Vagina (tissue), 2 donors: ENCODE measurements around the gene KRTAP1-4. TPM values are rescaled to one million over a fixed set of nuclear protein-coding genes. Genes with fewer than 3 reads are reported as not detected.
A peak's percentile ranks its signal among the peaks of the same experiment; 100 is the strongest.

Experiments
- DNase-seq, 2 donors: peaks; one replicate each; pipeline ENCODE4 v3.0.0-alpha.2; 2017; ENCODE audit errors: extremely low spot score in 2 of 2
- H3K27ac ChIP-seq: fragments of 200-600 bp; sonication (generic); one replicate; pipeline ENCODE4 v1.5.1; 2019
- H3K27me3 ChIP-seq: fragments of 200-600 bp; sonication (generic); one replicate; pipeline ENCODE4 v1.5.1; 2019
- H3K36me3 ChIP-seq, 2 donors: fragments of 200-600 bp; sonication (generic); one replicate each; pipeline ENCODE4 v1.5.1; 2017 to 2019
- H3K4me1 ChIP-seq: fragments of 200-600 bp; sonication (generic); one replicate; pipeline ENCODE4 v1.5.1; 2019
- H3K4me3 ChIP-seq, 2 donors: fragments of 200-600 bp; sonication (generic); 1 replicate in 1 of 2; 2 replicates in 1 of 2; pipeline ENCODE4 v1.5.1; 2016 to 2019
- H3K9me3 ChIP-seq: fragments of 200-600 bp; sonication (generic); one replicate; pipeline ENCODE4 v1.5.1; 2019
- POLR2A ChIP-seq, 2 donors: fragments of 450-650 bp; IDR thresholded peaks; one replicate each; pipeline ENCODE4 v1.6.1; 2017; ENCODE audit warnings: antibody characterized with exemption in 2 of 2, mild to moderate bottlenecking in 2 of 2, moderate library complexity in 2 of 2
- POLR2AphosphoS5 ChIP-seq, 2 donors: sonication (generic); formaldehyde crosslinking; IDR thresholded peaks; one replicate each; pipeline ENCODE4 v1.9.0; 2017; ENCODE audit warnings: antibody characterized with exemption in 2 of 2, mild to moderate bottlenecking in 2 of 2, low read depth in 1 of 2; ENCODE audit not compliant: insufficient read depth in 1 of 2
- intact Hi-C: fragments of 100-400 bp; cut with DNase I; formaldehyde crosslinking; loops from one replicate; pipeline ENCODE4 v1.15.1; 2023
- total RNA-seq: library from RNA; depleted of rRNA; stranded (reverse); fragments of >200 nt; gene quantifications from one replicate; pipeline ENCODE4 v1.2.3, GENCODE V29; 2016
- TF ChIP-seq, protein P1 (sequence below), 3 experiments: fragments of 450-650 bp in 2 of 3; fragments of 200-600 bp in 1 of 3; sonication (generic) in 1 of 3; IDR thresholded peaks; one replicate each; pipeline ENCODE4 v1.5.1; 2017 to 2019; ENCODE audit warnings: antibody characterized with exemption in 3 of 3, mild to moderate bottlenecking in 2 of 3, moderate library complexity in 2 of 3

The KRTAP1-4 gene
- total RNA-seq, 1 donor from 2014 or later: not detected

DNA sequence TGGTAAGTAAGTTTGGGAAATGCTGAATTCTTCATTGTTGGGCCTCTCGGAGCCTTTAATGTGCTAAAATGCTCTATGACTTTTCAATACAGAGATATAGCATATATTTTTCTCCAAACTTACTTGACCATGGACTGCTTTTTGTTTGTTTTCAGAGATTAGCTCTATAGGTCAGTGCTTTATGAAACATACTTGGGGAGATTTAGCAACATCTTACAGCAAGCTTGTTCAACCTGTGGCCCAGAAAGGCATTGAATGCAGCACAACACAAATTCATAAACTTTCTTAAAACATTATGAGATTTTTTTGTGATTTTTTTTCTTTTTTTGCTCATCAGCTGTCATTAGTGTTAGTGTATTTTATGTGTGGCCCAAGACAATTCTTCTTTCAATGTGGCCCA, 20.1 kb downstream of the KRTAP1-4 start:
- intact Hi-C loops: no loop called here
- H3K36me3 ChIP-seq: no peaks in the 10 kb centered on the region
- DNase-seq: no peak
- H3K9me3 ChIP-seq: no peaks in the 10 kb centered on the region
- H3K27ac ChIP-seq: peak overlapping the region; percentile 20
- no peak overlapping the region for H3K4me3 ChIP-seq
- H3K27me3 ChIP-seq: no peaks in the 10 kb centered on the region
- H3K4me1 ChIP-seq: peaks cover 7% of the 10 kb centered on the region
- TF ChIP-seq, protein P1, sequence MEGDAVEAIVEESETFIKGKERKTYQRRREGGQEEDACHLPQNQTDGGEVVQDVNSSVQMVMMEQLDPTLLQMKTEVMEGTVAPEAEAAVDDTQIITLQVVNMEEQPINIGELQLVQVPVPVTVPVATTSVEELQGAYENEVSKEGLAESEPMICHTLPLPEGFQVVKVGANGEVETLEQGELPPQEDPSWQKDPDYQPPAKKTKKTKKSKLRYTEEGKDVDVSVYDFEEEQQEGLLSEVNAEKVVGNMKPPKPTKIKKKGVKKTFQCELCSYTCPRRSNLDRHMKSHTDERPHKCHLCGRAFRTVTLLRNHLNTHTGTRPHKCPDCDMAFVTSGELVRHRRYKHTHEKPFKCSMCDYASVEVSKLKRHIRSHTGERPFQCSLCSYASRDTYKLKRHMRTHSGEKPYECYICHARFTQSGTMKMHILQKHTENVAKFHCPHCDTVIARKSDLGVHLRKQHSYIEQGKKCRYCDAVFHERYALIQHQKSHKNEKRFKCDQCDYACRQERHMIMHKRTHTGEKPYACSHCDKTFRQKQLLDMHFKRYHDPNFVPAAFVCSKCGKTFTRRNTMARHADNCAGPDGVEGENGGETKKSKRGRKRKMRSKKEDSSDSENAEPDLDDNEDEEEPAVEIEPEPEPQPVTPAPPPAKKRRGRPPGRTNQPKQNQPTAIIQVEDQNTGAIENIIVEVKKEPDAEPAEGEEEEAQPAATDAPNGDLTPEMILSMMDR (IDR thresholded peaks at IDR 0.05): no peak
- TF ChIP-seq POLR2AphosphoS5 (IDR thresholded peaks at IDR 0.05; ENCODE audit: insufficient read depth in 1 of 2, low read depth in 1 of 2) (no peak), POLR2A (IDR thresholded peaks at IDR 0.05) (no peak)

DNA sequence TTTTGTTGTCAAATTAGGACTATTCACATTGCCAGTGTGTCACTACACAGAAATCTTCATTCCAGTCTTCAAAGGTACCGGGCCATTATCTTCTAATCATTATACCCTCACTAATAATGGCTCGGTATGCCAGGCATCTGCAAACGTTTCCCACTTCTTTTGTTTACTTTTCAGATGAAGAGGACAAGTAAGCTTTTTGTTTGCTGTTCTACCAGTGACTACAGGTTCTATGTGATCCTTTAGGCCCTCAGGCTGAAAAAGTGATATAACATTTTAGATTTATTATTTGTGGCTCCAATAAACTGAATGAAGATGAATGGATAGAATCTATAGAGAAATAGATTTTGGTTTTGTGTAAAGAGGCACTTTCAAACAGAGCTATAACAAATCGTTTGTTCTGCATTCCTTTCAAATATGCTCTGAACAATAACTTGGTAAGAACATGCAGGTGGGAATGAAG, 20.7 kb downstream of the KRTAP1-4 start:
- no peak overlapping the region for H3K4me3 ChIP-seq
- intact Hi-C loops: no loop called here
- TF ChIP-seq POLR2A (IDR thresholded peaks at IDR 0.05) (no peak), POLR2AphosphoS5 (IDR thresholded peaks at IDR 0.05; ENCODE audit: insufficient read depth in 1 of 2, low read depth in 1 of 2) (no peak)
- TF ChIP-seq, protein P1 (IDR thresholded peaks at IDR 0.05): no peak
- no peaks in the 10 kb centered on the region for H3K9me3 ChIP-seq
- peaks cover 7% of the 10 kb centered on the region for H3K4me1 ChIP-seq
- H3K36me3 ChIP-seq: no peaks in the 10 kb centered on the region
- no peak for DNase-seq
- H3K27me3 ChIP-seq: no peaks in the 10 kb centered on the region
- H3K27ac ChIP-seq: peak overlapping the region; percentile 20

DNA sequence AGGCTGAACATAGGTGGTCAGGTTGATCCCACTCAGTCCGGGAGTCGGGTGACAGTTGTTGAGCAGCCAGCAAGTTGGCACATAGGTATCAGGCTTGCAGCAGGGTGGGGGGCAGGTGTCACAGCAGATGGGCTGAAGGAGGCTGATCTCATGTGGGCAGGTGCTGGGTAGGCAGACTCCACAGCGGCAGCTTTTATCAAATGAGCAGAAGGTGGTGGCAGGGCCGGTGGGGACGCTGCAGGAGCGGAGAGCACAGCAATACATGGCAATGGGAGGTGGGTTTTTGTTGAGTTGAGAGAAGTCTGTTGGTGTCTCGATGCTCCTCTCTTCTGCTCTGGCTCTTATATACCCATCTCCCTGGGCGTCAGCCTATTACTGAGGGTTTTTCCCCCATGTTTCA, 21.2 kb downstream of the KRTAP1-4 start, which contains the start of gene KRTAP3-1:
KRTAP3-1 (minus strand) TSS at position 318 of the 400 bp plus-strand sequence; CDS start at position 264, 54 bp downstream.
- Histone ChIP-seq H3K36me3 (no peaks in the 10 kb centered on the region), H3K27ac (peak within 1 kb of the TSS; percentile 20), H3K4me1 (peaks cover 6% of the 10 kb centered on the region), H3K4me3 (no peak within 1 kb of the TSS), H3K27me3 (no peaks in the 10 kb centered on the region), H3K9me3 (no peaks in the 10 kb centered on the region)
- no peak for DNase-seq
- intact Hi-C loops: no loop called here
- TF ChIP-seq POLR2A (IDR thresholded peaks at IDR 0.05) (no peak), POLR2AphosphoS5 (IDR thresholded peaks at IDR 0.05; ENCODE audit: insufficient read depth in 1 of 2, low read depth in 1 of 2) (no peak)
- TF ChIP-seq, protein P1 (IDR thresholded peaks at IDR 0.05): no peak

GRCh38 chr17:41004397-41004796, 25.6 kb downstream of the KRTAP1-4 start:
- Histone ChIP-seq H3K9me3 (no peaks in the 10 kb centered on the region), H3K27me3 (no peaks in the 10 kb centered on the region), H3K4me3 (no peak overlapping the region), H3K27ac (no peak overlapping the region), H3K4me1 (no peaks in the 10 kb centered on the region), H3K36me3 (no peaks in the 10 kb centered on the region)
- intact Hi-C loops: no loop called here
- TF ChIP-seq POLR2A (IDR thresholded peaks at IDR 0.05): no peak
- TF ChIP-seq POLR2AphosphoS5 (IDR thresholded peaks at IDR 0.05; ENCODE audit: insufficient read depth in 1 of 2, low read depth in 1 of 2): no peak
- TF ChIP-seq, protein P1 (IDR thresholded peaks at IDR 0.05): no peak
- DNase-seq: no peak

- no peaks in the 10 kb centered on the region for H3K4me1 ChIP-seq
- no peak overlapping the region for H3K27ac ChIP-seq
- no peak for DNase-seq
- no peaks in the 10 kb centered on the region for H3K27me3 ChIP-seq
- no peaks in the 10 kb centered on the region for H3K9me3 ChIP-seq
- TF ChIP-seq, protein P1 (IDR thresholded peaks at IDR 0.05): no peak
- TF ChIP-seq POLR2AphosphoS5 (IDR thresholded peaks at IDR 0.05; ENCODE audit: insufficient read depth in 1 of 2, low read depth in 1 of 2): no peak
- no peak overlapping the region for H3K4me3 ChIP-seq
- intact Hi-C loops: no loop called here
- H3K36me3 ChIP-seq: no peaks in the 10 kb centered on the region
These were observed 26.1 kb downstream of the KRTAP1-4 start for GRCh38 chr17:41003926-41004325.
